Gastroesophageal sphincter (tissue), 4 donors: ENCODE data around the gene ELMO3. TPM values are rescaled to one million over a fixed set of nuclear protein-coding genes. Genes with fewer than 3 reads are reported as not detected.

ENCODE experiments used
- ATAC-seq: fragments of 150-250 bp; one replicate; pipeline ENCODE4 v1.9.1; 2016; ENCODE audit warnings: mild to moderate bottlenecking, moderate library complexity
- H3K27ac ChIP-seq, 4 donors: fragments of 200-600 bp; sonication (generic) in 3 of 4; 1 replicate in 3 of 4; 2 replicates in 1 of 4; pipeline ENCODE4 v1.5.1; 2016 to 2019
- H3K27me3 ChIP-seq: fragments of 200-600 bp; sonication (generic); one replicate; pipeline ENCODE4 v1.5.1; 2019
- H3K36me3 ChIP-seq, 2 donors: fragments of 200-600 bp; sonication (generic); one replicate each; pipeline ENCODE4 v1.5.1; 2019; ENCODE audit warnings: control low read depth in 1 of 2
- H3K4me1 ChIP-seq, 3 donors: fragments of 200-600 bp; sonication (generic); 1 replicate in 2 of 3; 2 replicates in 1 of 3; pipeline ENCODE4 v1.5.1; 2016 to 2019; ENCODE audit warnings: control low read depth in 2 of 3
- H3K4me3 ChIP-seq, 2 donors: fragments of 200-600 bp; sonication (generic); one replicate each; pipeline ENCODE4 v1.5.1; 2019; ENCODE audit warnings: mild to moderate bottlenecking in 1 of 2, moderate library complexity in 1 of 2
- H3K9me3 ChIP-seq, 3 donors: fragments of 200-600 bp; sonication (generic); one replicate each; pipeline ENCODE4 v1.5.1; 2017 to 2019; ENCODE audit warnings: control low read depth in 2 of 3
- CTCF ChIP-seq, 4 experiments: fragments of 200-600 bp in 2 of 4; fragments of 450-650 bp in 2 of 4; sonication (generic) in 1 of 4; IDR thresholded peaks; one replicate each; pipeline ENCODE4 v1.5.1; 2017 to 2019; ENCODE audit warnings: antibody characterized with exemption in 4 of 4, mild to moderate bottlenecking in 2 of 4, moderate library complexity in 2 of 4
- EP300 ChIP-seq: sonication (generic); formaldehyde crosslinking; IDR thresholded peaks from one replicate; pipeline ENCODE4 v1.6.1; 2017; ENCODE audit warnings: antibody characterized with exemption, mild to moderate bottlenecking
- POLR2A ChIP-seq, 2 donors: fragments of 450-650 bp; IDR thresholded peaks; one replicate each; pipeline ENCODE4 v1.6.1; 2017; ENCODE audit warnings: antibody characterized with exemption in 2 of 2, mild to moderate bottlenecking in 2 of 2, moderate library complexity in 1 of 2
- POLR2AphosphoS5 ChIP-seq: sonication (generic); formaldehyde crosslinking; IDR thresholded peaks from one replicate; pipeline ENCODE4 v1.6.1; 2017; ENCODE audit warnings: antibody characterized with exemption
- WGBS, 2 donors: methylation state at CpG; one replicate each; pipeline ENCODE4 v1.1.5; 2018; ENCODE audit warnings: low coverage in 1 of 2; 5-methylcytosine and 5-hydroxymethylcytosine counted together
- total RNA-seq, 4 donors: library from RNA; depleted of rRNA; stranded (reverse); fragments of >200 nt; gene quantifications; one replicate each; pipeline ENCODE4 v1.1.0, GENCODE V29; 2016

Gene ELMO3
- total RNA-seq, 4 donors from 2014 or later, result 0.15 to 3.9 (median 1.3) TPM

- Histone ChIP-seq H3K4me3 (peak overlapping the region in 1 of 2 donors; percentile 80), H3K4me1 (peaks cover 0 to 89% (median 45%) of the 10 kb centered on the region in 3 donors), H3K27ac (peak overlapping the region in 3 of 4 donors; percentile 83 to 87 (median 86)), H3K9me3 (no peaks in the 10 kb centered on the region), H3K27me3 (peaks cover 22% of the 10 kb centered on the region), H3K36me3 (no peaks in the 10 kb centered on the region)
- TF ChIP-seq POLR2AphosphoS5 (no peak), CTCF (IDR thresholded peaks at IDR 0.05) (no peak)
- no peak for ATAC-seq
- WGBS, 2 donors, result 89% methylated on average over 3 of the region's 4 CpGs; no CpG with 5 or more reads in 1 of the 2 donors
Measured at GRCh38 chr16:67245186-67245585, 46.3 kb downstream of the ELMO3 start.

GRCh38 chr16:67245674-67246080 lies 46.7 kb downstream of the ELMO3 start:
- Histone ChIP-seq H3K27ac (peak overlapping the region; percentile 3 to 87 (median 84)), H3K4me1 (peaks cover 0 to 84% (median 44%) of the 10 kb centered on the region in 3 donors), H3K36me3 (no peaks in the 10 kb centered on the region), H3K27me3 (peaks cover 27% of the 10 kb centered on the region), H3K9me3 (no peaks in the 10 kb centered on the region), H3K4me3 (peak overlapping the region; percentile 54 to 80)
- 12 to 27% methylated on average over 2 to 5 of the region's 8 CpGs for WGBS, 2 donors
- ATAC-seq, result no peak
- TF ChIP-seq EP300, result no peak
- TF ChIP-seq POLR2A (IDR thresholded peaks at IDR 0.05), result no peak
- no peak for TF ChIP-seq POLR2AphosphoS5
- no peak for TF ChIP-seq CTCF (IDR thresholded peaks at IDR 0.05)

- Histone ChIP-seq H3K27me3 (peaks cover 29% of the 10 kb centered on the region), H3K9me3 (no peaks in the 10 kb centered on the region), H3K4me1 (peaks cover 0 to 79% (median 39%) of the 10 kb centered on the region in 3 donors), H3K27ac (peak overlapping the region; percentile 3 to 87 (median 84)), H3K4me3 (peak overlapping the region; percentile 54 to 80), H3K36me3 (no peaks in the 10 kb centered on the region)
- peak; percentile 41 for ATAC-seq
- TF ChIP-seq POLR2A (IDR thresholded peaks at IDR 0.05) (no peak), CTCF (IDR thresholded peaks at IDR 0.05) (peak in 3 of 4 experiments; percentile 24 to 52 (median 41)), EP300 (no peak), POLR2AphosphoS5 (peak; percentile 15)
- 0% methylated on average over 1 of the region's 48 CpGs; no CpG with 5 or more reads in 1 of the 2 donors for WGBS, 2 donors
Measured at GRCh38 chr16:67246081-67246755, 47.3 kb downstream of the ELMO3 start.

GRCh38 chr16:67246756-67247191 lies 47.8 kb downstream of the ELMO3 start:
- peaks cover 0 to 73% (median 38%) of the 10 kb centered on the region in 3 donors for H3K4me1 ChIP-seq
- no peak for ATAC-seq
- WGBS, 2 donors, result 0% methylated on average over 7 of the region's 26 CpGs; no CpG with 5 or more reads in 1 of the 2 donors
- TF ChIP-seq POLR2AphosphoS5, result no peak
- no peak for TF ChIP-seq POLR2A (IDR thresholded peaks at IDR 0.05)
- TF ChIP-seq CTCF (IDR thresholded peaks at IDR 0.05), result no peak
- no peak for TF ChIP-seq EP300
- peak overlapping the region; percentile 54 to 80 for H3K4me3 ChIP-seq
- peak overlapping the region; percentile 3 to 87 (median 84) for H3K27ac ChIP-seq
- no peaks in the 10 kb centered on the region for H3K36me3 ChIP-seq
- H3K27me3 ChIP-seq, result peaks cover 32% of the 10 kb centered on the region
- no peaks in the 10 kb centered on the region for H3K9me3 ChIP-seq
